K562 (cell line): ENCODE data around the gene C1orf105. TPM values are rescaled to one million over a fixed set of nuclear protein-coding genes. Genes with fewer than 3 reads are reported as not detected.

Source experiments
- ASH1L ChIP-seq: fragments of 450-650 bp; IDR thresholded peaks from 2 replicates; pipeline ENCODE4 v1.6.1; 2018; ENCODE audit warnings: borderline replicate concordance, mild to moderate bottlenecking, low read depth; ENCODE audit not compliant: partially characterized antibody
- CCNT2 ChIP-seq: IDR thresholded peaks from 2 replicates; pipeline ENCODE4 v1.6.1; 2011; ENCODE audit warnings: borderline replicate concordance, low read depth, mild to moderate bottlenecking, moderate library complexity, mixed read lengths, low read length; ENCODE audit not compliant: insufficient read length; ENCODE audit errors: extremely low read depth
- ELF1 ChIP-seq: fragments of 200-800 bp; sonication (Bioruptor generic); IDR thresholded peaks from 2 replicates; pipeline ENCODE4 v1.6.1; 2016; ENCODE audit warnings: missing genetic modification characterization, missing compliant biosample characterization
- EP400 ChIP-seq: fragments of 450-650 bp; IDR thresholded peaks from 2 replicates; pipeline ENCODE4 v1.6.1; 2017; ENCODE audit warnings: antibody characterized with exemption, mild to moderate bottlenecking, moderate library complexity
- FOSL1 ChIP-seq: fragments of 200-800 bp; sonication (Bioruptor generic); conservative IDR thresholded peaks from 2 replicates; pipeline ENCODE4 v1.6.1; 2016; ENCODE audit warnings: missing genetic modification characterization, missing compliant biosample characterization
- GATAD2A ChIP-seq: fragments of 450-650 bp; IDR thresholded peaks from 2 replicates; pipeline ENCODE4 v1.6.1; 2017
- GTF2A2 ChIP-seq: IDR thresholded peaks from 2 replicates; pipeline ENCODE4 v1.6.1; 2016; ENCODE audit warnings: mild to moderate bottlenecking, missing genetic modification characterization, missing compliant biosample characterization
- HNRNPL ChIP-seq: fragments of 200-400 bp; formaldehyde crosslinking; IDR thresholded peaks from 2 replicates; pipeline ENCODE4 v1.6.1; 2017; ENCODE audit warnings: low read depth, mild to moderate bottlenecking, low read length
- ILF3 ChIP-seq: fragments of 450-650 bp; IDR thresholded peaks from 2 replicates; pipeline ENCODE4 v1.6.1; 2018; ENCODE audit warnings: antibody characterized with exemption, mild to moderate bottlenecking, moderate library complexity, borderline replicate concordance
- KLF16 ChIP-seq: IDR thresholded peaks from 2 replicates; pipeline ENCODE4 v1.6.1; 2016; ENCODE audit warnings: antibody characterized with exemption
- LARP7 ChIP-seq: fragments of 450-650 bp; IDR thresholded peaks from 2 replicates; pipeline ENCODE4 v1.6.1; 2016
- MEIS2 ChIP-seq: fragments of 450-650 bp; IDR thresholded peaks from 2 replicates; pipeline ENCODE4 v1.6.1; 2014; ENCODE audit warnings: mild to moderate bottlenecking; ENCODE audit not compliant: partially characterized antibody
- NCOA1 ChIP-seq: fragments of 450-650 bp; IDR thresholded peaks from 2 replicates; pipeline ENCODE4 v1.6.1; 2016; ENCODE audit warnings: low read depth
- NR3C1 ChIP-seq: sonication (generic); formaldehyde crosslinking; IDR thresholded peaks from 2 replicates; pipeline ENCODE4 v1.8.1; 2022; ENCODE audit warnings: missing genetic modification reagents
- PML ChIP-seq: IDR thresholded peaks from 2 replicates; pipeline ENCODE4 v1.6.1; 2012; ENCODE audit warnings: low read length, inconsistent platforms
- SREBF2 ChIP-seq: sonication (generic); formaldehyde crosslinking; IDR thresholded peaks from 2 replicates; pipeline ENCODE4 v1.4.0; 2020; ENCODE audit warnings: mild to moderate bottlenecking, missing genetic modification reagents
- TARDBP ChIP-seq: fragments of 450-650 bp; IDR thresholded peaks from 2 replicates; pipeline ENCODE4 v1.6.1; 2016
- TEAD1 ChIP-seq, 2 experiments: fragments of 450-650 bp in 1 of 2; sonication (generic) in 1 of 2; formaldehyde crosslinking; IDR thresholded peaks; 2 replicates each; pipeline versions ENCODE4 v1.4.0 to v1.8.0; 2020 to 2022; ENCODE audit warnings: mild to moderate bottlenecking in 2 of 2, missing genetic modification reagents in 1 of 2
- TRIM24 ChIP-seq, 2 experiments: fragments of 450-650 bp; IDR thresholded peaks; 2 replicates each; pipeline ENCODE4 v1.6.1; 2016
- ZBTB1 ChIP-seq: sonication (generic); formaldehyde crosslinking; IDR thresholded peaks from 2 replicates; pipeline ENCODE4 v1.8.1; 2023; ENCODE audit warnings: missing genetic modification reagents, low read depth, mild to moderate bottlenecking, borderline replicate concordance
- ZBTB43 ChIP-seq: sonication (generic); formaldehyde crosslinking; IDR thresholded peaks from 2 replicates; pipeline ENCODE4 v1.8.0; 2023; ENCODE audit warnings: mild to moderate bottlenecking, missing genetic modification reagents
- ZBTB49 ChIP-seq: sonication (generic); formaldehyde crosslinking; IDR thresholded peaks from 2 replicates; pipeline ENCODE4 v1.8.0; 2022; ENCODE audit warnings: missing genetic modification reagents, mild to moderate bottlenecking, borderline replicate concordance
- ZC3H11A ChIP-seq: IDR thresholded peaks from 2 replicates; pipeline ENCODE4 v1.6.1; 2012; ENCODE audit warnings: low read depth, low read length, improper control_type of control experiment
- ZNF282 ChIP-seq: sonication (generic); formaldehyde crosslinking; IDR thresholded peaks from 2 replicates; pipeline ENCODE4 v1.8.1; 2023; ENCODE audit warnings: missing genetic modification reagents
- ZNF561 ChIP-seq: fragments of 450-650 bp; formaldehyde crosslinking; conservative IDR thresholded peaks from 2 replicates; pipeline ENCODE4 v1.4.0; 2020; ENCODE audit warnings: mild to moderate bottlenecking, moderate library complexity
- ZNF586 ChIP-seq: fragments of 450-650 bp; formaldehyde crosslinking; conservative IDR thresholded peaks from 2 replicates; pipeline ENCODE4 v1.4.0; 2020; ENCODE audit warnings: mild to moderate bottlenecking, moderate library complexity
- polyA plus RNA-seq, 8 experiments: library from polyadenylated mRNA; depleted of rRNA in 4 of 8; stranded (reverse) in 5 of 8; unstranded in 3 of 8; fragments of >200 nt; fragmentation: Nextera tagmentation in 2 of 8; fragmentation: Illumina TruSeq in 1 of 8; extraction: Ambion mirVana in 2 of 8; extraction: Trizol in 1 of 8; gene quantifications; 2 replicates each; pipeline versions ENCODE4 v1.2.1 to v1.2.3, GENCODE V29; 2011 to 2014; ENCODE audit warnings: inconsistent platforms in 1 of 8, missing spikeins in 1 of 8
- total RNA-seq, 7 experiments: library from RNA; depleted of rRNA in 6 of 7; stranded (reverse); fragments of >200 nt in 6 of 7; fragmentation: Illumina TruSeq in 2 of 7; extraction: Trizol in 2 of 7; gene quantifications; 2 replicates each; pipeline versions ENCODE4 v1.2.1 to v1.2.3, GENCODE V29; 2011 to 2021; ENCODE audit warnings: low replicate concordance in 1 of 7

C1orf105 gene
- total and polyA plus RNA-seq, 9 of the 15 experiments (the other 6 are each of a cell fraction or from before 2014, with no cell fraction given): 0.08 TPM; not detected in 8

GRCh38 chr1:172443666-172444453, 23.4 kb downstream of the C1orf105 start, which contains the start of gene PIGC (continued):
- TF ChIP-seq ZBTB43 (CRISPR knock-in tag): 0 out of 2 replicates have a peak, but pooled peaks have one; percentile 87
- TF ChIP-seq CCNT2: peak; percentile 52
- TF ChIP-seq ILF3: 0 out of 2 replicates have a peak, but pooled peaks have one; percentile 16
- 0 out of 2 replicates have a peak, but pooled peaks have one; percentile 82 for TF ChIP-seq GATAD2A
- peak; percentile 52; the same call in 1 of the 2 replicates for TF ChIP-seq PML
- peak; percentile 67 for TF ChIP-seq EP400
- TF ChIP-seq NCOA1: peak; percentile 83
- peak; percentile 99 for TF ChIP-seq ELF1 (tag)
- TF ChIP-seq TARDBP: peak; percentile 86
- TF ChIP-seq FOSL1: no peak
- TF ChIP-seq GTF2A2 (tag): peak; percentile 59; the same call in 1 of the 2 replicates
- 0 out of 2 replicates have a peak, but pooled peaks have one; percentile 49 for TF ChIP-seq HNRNPL
- TF ChIP-seq ASH1L: peak; percentile 58
- TF ChIP-seq ZNF561: no peak
- peak; percentile 10 to 81; a peak in 2 of 4 replicates for TF ChIP-seq TRIM24 (IDR thresholded peaks at IDR 0.05)
- TF ChIP-seq NR3C1 (CRISPR knock-in tag): 0 out of 2 replicates have a peak, but pooled peaks have one; percentile 23
- no peak for TF ChIP-seq ZNF282 (CRISPR knock-in tag)
- TF ChIP-seq TEAD1 (CRISPR knock-in tag; IDR thresholded peaks at IDR 0.05): peak; percentile 18 to 77; a peak in 2 of 4 replicates
- TF ChIP-seq MEIS2: no peak
- TF ChIP-seq LARP7: peak; percentile 72; the same call in 1 of the 2 replicates
- peak; percentile 78; the same call in 1 of the 2 replicates for TF ChIP-seq ZC3H11A
- peak; percentile 76; the same call in 1 of the 2 replicates for TF ChIP-seq ZBTB1
- no peak for TF ChIP-seq ZNF586
- peak; percentile 78 for TF ChIP-seq KLF16
- peak; percentile 78; the same call in 1 of the 2 replicates for TF ChIP-seq ZBTB49 (CRISPR knock-in tag)
- TF ChIP-seq SREBF2 (CRISPR knock-in tag): 0 out of 2 replicates have a peak, but pooled peaks have one; percentile 37
